ENCODE data around the gene KIF5C.

The KIF5C gene

DNA sequence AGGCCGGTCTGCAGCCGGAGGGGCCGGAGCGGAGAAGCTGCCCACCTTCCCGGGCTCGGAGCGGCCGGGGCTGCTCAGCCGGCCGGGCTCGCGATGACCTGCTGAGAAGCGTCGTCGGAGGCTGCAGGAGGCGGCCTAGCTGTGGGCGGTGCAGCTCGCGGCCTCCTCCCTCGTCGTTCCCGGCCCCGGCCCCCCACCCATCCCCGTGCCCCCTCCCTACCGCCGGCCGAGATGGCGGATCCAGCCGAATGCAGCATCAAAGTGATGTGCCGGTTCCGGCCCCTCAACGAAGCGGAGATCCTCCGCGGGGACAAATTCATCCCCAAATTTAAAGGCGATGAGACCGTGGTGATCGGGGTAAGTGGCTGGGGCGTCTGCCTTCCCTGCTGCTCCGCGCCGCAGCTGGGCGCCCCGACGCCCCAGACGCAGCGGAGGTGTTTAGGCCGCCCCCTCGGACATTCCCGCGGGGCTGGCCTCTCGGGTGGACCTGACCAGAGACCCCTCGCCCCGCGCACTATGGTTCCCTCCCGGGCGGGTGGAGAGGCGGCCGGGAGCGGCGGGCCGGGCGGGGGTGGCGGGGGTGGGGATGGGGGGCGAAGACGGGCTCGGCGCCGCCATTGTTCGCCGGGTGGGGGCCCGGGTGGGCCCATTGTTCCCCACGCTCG, 492 bp downstream of the KIF5C start:
- H3K4me3 ChIP-seq (ENCODE audit: low read depth, low read length): no peak overlapping the region
- TF ChIP-seq, protein P1, sequence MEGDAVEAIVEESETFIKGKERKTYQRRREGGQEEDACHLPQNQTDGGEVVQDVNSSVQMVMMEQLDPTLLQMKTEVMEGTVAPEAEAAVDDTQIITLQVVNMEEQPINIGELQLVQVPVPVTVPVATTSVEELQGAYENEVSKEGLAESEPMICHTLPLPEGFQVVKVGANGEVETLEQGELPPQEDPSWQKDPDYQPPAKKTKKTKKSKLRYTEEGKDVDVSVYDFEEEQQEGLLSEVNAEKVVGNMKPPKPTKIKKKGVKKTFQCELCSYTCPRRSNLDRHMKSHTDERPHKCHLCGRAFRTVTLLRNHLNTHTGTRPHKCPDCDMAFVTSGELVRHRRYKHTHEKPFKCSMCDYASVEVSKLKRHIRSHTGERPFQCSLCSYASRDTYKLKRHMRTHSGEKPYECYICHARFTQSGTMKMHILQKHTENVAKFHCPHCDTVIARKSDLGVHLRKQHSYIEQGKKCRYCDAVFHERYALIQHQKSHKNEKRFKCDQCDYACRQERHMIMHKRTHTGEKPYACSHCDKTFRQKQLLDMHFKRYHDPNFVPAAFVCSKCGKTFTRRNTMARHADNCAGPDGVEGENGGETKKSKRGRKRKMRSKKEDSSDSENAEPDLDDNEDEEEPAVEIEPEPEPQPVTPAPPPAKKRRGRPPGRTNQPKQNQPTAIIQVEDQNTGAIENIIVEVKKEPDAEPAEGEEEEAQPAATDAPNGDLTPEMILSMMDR (conservative IDR thresholded peaks at IDR 0.05; ENCODE audit: low read depth, low read length): no peak
- no peak for DNase-seq (ENCODE audit: low read depth)

DNA sequence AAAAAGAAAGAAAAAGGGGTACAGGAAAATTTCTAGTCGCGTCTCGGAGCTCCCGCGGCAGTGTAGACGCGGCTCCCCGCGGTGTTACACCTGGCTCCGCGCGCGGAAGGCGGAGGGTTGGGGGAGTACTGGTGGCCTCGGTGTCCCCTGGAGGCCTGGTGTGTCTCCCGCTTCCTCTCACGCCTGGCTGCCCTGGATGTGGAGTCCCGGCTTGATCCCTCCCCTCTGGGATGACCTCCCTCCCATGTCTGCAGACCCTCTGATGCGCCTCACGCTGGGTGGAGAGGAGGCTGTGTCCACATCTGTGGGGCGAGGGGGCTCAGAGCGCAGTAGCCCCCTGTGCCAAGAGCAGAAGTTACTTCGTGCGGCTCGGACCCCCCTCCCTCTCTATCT, 1.2 kb downstream of the KIF5C start:
- no peak for DNase-seq (ENCODE audit: low read depth)
- no peak overlapping the region for H3K4me3 ChIP-seq (ENCODE audit: low read depth, low read length)
- TF ChIP-seq, protein P1 (conservative IDR thresholded peaks at IDR 0.05; ENCODE audit: low read depth, low read length): no peak

DNA sequence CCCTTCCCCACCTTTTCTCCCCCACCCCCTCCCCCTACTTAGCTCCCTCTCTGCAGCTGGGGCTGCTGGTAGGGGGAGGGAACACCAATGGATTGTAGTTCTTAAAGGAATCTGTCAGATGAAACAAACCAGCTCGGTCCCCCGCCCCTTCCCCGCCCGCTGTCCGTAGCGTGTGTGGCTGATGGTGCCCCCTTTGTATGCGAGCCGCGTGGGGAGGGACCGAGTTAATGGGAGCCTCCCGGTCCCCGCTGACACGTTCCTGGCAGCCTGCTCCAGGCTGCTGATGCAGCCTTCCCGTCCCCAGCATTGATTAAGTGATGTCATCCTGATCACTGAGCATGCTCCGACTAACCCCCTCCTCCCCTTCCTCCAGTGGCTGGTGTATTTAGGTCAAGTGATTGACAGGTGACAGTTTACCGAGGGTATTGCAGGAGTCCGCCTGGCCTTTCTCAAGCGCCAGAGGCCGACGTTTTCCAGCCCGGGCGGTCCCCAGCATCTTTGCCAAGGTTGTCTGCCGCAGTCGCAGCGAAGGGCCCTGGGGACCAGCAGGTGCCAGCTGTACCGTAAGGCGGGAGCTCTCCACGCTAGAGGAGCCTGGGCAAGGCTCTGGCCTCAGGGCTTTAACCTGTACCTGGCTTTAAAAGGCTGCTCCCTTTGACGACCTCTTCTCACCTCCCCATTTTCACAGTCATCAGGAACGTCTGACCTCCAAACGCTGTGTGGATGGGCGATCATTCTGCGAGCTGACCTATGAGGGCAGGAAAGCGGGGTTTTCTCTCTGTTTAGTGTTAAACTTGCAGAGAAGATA, 1.8 kb downstream of the KIF5C start:
- DNase-seq (ENCODE audit: low read depth): no peak
- no peak overlapping the region for H3K4me3 ChIP-seq (ENCODE audit: low read depth, low read length)
- TF ChIP-seq, protein P1 (conservative IDR thresholded peaks at IDR 0.05; ENCODE audit: low read depth, low read length): no peak

DNA sequence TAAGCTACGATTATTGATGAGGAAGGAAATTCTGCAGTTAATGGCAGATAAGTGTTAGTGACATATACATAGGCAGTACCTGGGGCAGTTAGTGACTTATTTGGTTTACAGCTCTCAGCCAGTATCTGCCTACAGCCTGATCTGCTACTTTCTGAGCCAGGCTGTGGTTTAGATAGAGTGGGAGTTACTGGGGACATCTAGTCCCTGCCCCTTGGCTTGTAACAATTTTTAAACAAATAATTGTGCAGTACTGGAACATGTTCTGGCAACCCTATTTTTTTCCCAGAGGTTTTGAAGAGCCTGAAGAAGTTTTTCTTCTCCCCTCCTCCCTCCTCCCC, 2.3 kb downstream of the KIF5C start:
- no peak overlapping the region for H3K4me3 ChIP-seq (ENCODE audit: low read depth, low read length)
- DNase-seq (ENCODE audit: low read depth): no peak
- TF ChIP-seq, protein P1 (conservative IDR thresholded peaks at IDR 0.05; ENCODE audit: low read depth, low read length): no peak

DNA sequence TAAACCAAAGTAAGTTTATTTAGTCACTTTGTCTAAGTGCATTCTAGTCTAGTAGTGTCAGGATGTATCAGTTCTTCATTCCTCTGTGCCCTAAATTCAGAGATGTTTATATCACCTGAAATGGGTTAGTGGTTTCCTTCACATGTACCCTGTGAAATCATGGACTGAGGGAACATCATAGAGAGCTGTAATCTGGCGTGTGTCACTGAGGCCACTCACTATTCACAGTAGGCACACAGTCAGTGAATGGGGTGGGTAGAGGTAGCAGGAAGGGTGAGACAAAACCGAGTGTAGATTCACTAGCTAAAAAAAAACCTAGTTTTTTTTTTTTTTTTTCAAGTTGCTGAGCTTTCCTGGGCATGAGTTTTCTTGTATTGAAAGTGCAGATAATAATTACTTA, 5.6 kb downstream of the KIF5C start:
- TF ChIP-seq, protein P1 (conservative IDR thresholded peaks at IDR 0.05; ENCODE audit: low read depth, low read length): no peak
- no peak overlapping the region for H3K4me3 ChIP-seq (ENCODE audit: low read depth, low read length)
- no peak for DNase-seq (ENCODE audit: low read depth)

DNA sequence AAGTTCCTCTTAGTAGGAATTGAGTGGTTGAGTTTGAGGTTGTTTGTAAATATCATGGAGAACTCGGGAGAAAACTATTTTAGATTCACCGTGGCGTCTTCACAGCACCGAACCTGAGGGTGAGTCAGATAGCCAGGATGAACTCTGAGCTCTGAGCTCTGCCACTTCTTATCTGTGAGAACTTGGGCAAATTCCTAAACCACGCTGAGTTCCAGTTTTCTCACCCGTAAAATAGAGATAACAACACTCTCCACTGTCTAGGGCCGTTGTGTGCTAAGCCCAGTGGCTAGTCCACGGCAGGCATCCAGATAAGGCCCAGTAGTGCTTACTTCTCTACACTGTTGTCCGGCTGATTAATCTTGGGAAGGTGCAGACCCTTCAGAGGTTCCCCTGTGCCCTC, 7.0 kb downstream of the KIF5C start:
- H3K4me3 ChIP-seq (ENCODE audit: low read depth, low read length): no peak overlapping the region
- DNase-seq (ENCODE audit: low read depth): no peak
- TF ChIP-seq, protein P1 (conservative IDR thresholded peaks at IDR 0.05; ENCODE audit: low read depth, low read length): no peak

DNA sequence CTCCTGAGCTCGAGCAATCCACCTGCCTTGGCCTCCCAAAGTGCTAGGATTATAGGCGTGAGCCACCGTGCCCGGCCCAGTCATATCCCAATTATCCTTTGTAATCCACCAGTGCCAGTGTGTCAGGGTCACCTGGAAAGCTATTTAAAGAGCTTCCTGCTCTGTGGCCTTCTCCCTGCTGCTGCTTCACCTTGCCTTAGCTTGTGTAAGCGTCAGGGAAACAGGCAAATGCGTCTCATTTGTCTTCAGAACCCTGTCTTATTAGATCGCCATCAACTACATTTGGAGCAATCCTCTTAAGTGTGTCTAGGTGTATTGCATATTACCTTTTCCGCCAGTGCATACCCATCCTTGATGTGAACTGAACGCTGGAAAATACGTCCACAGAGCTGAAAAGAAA, 10.2 kb downstream of the KIF5C start:
- no peak for DNase-seq (ENCODE audit: low read depth)
- H3K4me3 ChIP-seq (ENCODE audit: low read depth, low read length): no peak overlapping the region
- TF ChIP-seq, protein P1 (conservative IDR thresholded peaks at IDR 0.05; ENCODE audit: low read depth, low read length): no peak

Measured in choroid plexus epithelial cell (primary cell).